ENCODE results near the gene UBE2R2. TPM values are rescaled to one million over a fixed set of nuclear protein-coding genes. Genes with fewer than 3 reads are reported as not detected.

The UBE2R2 gene
- total and polyA plus RNA-seq, 2 donors (not counting 1 experiment from before 2014, with no cell fraction given), result 23.9 to 57.1 TPM

DNA sequence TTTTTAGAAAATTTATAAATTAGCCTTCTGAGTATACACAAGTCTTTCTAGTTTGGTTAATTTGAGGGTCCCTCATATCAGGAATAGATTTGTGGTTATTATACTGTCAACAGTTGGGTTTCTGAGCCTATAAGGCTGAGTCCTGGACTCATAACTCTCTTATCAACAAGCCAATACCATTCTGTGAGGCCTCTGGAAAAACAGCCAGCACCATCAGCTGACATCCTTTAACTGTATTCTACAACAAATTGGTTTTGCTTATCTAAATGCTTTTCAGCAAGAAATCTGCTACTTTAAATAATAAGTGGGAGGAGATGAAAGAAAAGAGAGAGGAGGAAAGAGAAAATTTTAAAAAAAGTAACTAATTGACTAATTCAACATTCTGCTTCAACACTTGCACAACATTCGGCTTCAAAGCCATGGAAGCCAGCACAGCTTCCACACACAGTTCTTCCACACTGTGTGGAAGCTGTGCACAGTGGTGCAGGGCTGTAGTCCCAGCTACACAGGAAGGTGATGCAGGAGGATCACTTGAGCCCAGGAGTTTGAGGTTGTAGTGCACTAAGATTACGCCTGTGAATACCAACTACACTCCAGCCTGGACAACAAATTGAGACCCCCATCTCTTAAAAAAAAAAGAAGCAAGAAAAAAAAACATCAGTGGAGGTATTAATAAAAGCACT lies 147.3 kb downstream of the UBE2R2 start:
- no peaks in the 10 kb centered on the region for H4K20me1 ChIP-seq (ENCODE audit: control insufficient read depth, extremely low read depth, insufficient read depth, low read length)
- DNase-seq (ENCODE audit: low read depth in 2 of 2), result no peak
- TF ChIP-seq, protein P1, sequence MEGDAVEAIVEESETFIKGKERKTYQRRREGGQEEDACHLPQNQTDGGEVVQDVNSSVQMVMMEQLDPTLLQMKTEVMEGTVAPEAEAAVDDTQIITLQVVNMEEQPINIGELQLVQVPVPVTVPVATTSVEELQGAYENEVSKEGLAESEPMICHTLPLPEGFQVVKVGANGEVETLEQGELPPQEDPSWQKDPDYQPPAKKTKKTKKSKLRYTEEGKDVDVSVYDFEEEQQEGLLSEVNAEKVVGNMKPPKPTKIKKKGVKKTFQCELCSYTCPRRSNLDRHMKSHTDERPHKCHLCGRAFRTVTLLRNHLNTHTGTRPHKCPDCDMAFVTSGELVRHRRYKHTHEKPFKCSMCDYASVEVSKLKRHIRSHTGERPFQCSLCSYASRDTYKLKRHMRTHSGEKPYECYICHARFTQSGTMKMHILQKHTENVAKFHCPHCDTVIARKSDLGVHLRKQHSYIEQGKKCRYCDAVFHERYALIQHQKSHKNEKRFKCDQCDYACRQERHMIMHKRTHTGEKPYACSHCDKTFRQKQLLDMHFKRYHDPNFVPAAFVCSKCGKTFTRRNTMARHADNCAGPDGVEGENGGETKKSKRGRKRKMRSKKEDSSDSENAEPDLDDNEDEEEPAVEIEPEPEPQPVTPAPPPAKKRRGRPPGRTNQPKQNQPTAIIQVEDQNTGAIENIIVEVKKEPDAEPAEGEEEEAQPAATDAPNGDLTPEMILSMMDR (conservative IDR thresholded peaks at IDR 0.05 in 1 of 2, IDR thresholded peaks at IDR 0.05 in 1 of 2; ENCODE audit: low read depth in 1 of 2, low read length in 2 of 2), result no peak
- no peak for TF ChIP-seq EZH2 (IDR thresholded peaks at IDR 0.05; ENCODE audit: low read length, missing control alignments)
- no peak overlapping the region for H3K27ac ChIP-seq (ENCODE audit: insufficient read depth, low read length)
- no peak overlapping the region for H2AFZ ChIP-seq (ENCODE audit: low read length)
- no peaks in the 10 kb centered on the region for H3K27me3 ChIP-seq (ENCODE audit: control insufficient read depth, insufficient read depth, low read length)
- no peaks in the 10 kb centered on the region for H3K9me3 ChIP-seq (ENCODE audit: control insufficient read depth, insufficient read depth, low read depth, low read length)
- H3K4me3 ChIP-seq (replicated peaks in 1 of 4; ENCODE audit: control extremely low read depth in 1 of 4, insufficient read depth in 1 of 4, low read depth in 3 of 4, low read length in 4 of 4), result no peak overlapping the region
- H3K36me3 ChIP-seq (ENCODE audit: control insufficient read depth, insufficient read depth, low read length), result no peaks in the 10 kb centered on the region
- H3K4me2 ChIP-seq (ENCODE audit: extremely low read depth, insufficient read depth, low read length), result no peak overlapping the region
- no peaks in the 10 kb centered on the region for H3K79me2 ChIP-seq (ENCODE audit: control insufficient read depth, insufficient read depth, low read length)
- H3K9ac ChIP-seq (ENCODE audit: insufficient read depth, low read length), result no peak overlapping the region
- no peaks in the 10 kb centered on the region for H3K4me1 ChIP-seq (ENCODE audit: control insufficient read depth, extremely low read depth, insufficient read depth, low read length)

Other genes starting within 250 kb of the UBE2R2 start
- gene PRSS3, start 21.6 kb upstream of the UBE2R2 start, total RNA-seq, result 0.26 and 0.33 TPM in 2 replicates
- 2.9 and 11.4 TPM in 2 replicates for gene PRSS3, start 21.6 kb upstream of the UBE2R2 start, polyA plus RNA-seq
- 19.5 and 20.6 TPM in 2 replicates for gene UBAP2, start 231.7 kb downstream of the UBE2R2 start, total RNA-seq
- 10.2 and 15.9 TPM in 2 replicates for gene UBAP2, start 231.7 kb downstream of the UBE2R2 start, polyA plus RNA-seq

All from fibroblast of lung (primary cell).